ENCODE data around the gene SLC6A12.
"Not testable (repeated sequence)": the region's sequence is repeated elsewhere in the genome, so short reads cannot be mapped to it uniquely, and the experiment has no call there.

SLC6A12 gene

GRCh38 chr12:243381-243780, 29.4 kb upstream of the SLC6A12 start:
- Histone ChIP-seq H3K9ac (ENCODE audit: low read length) (no peak overlapping the region), H3K27me3 (ENCODE audit: control insufficient read depth, insufficient read depth, low read length) (no peaks in the 10 kb centered on the region), H3K4me1 (ENCODE audit: control insufficient read depth, insufficient read depth, low read length) (no peaks in the 10 kb centered on the region), H3K27ac (ENCODE audit: low read depth, low read length) (no peak overlapping the region), H3K36me3 (ENCODE audit: control insufficient read depth, insufficient read depth, low read length) (no peaks in the 10 kb centered on the region), H3K4me3 (ENCODE audit: low read length) (no peak overlapping the region)

GRCh38 chr12:242496-242895, 28.5 kb upstream of the SLC6A12 start:
- H3K36me3 ChIP-seq (ENCODE audit: control insufficient read depth, insufficient read depth, low read length): no peaks in the 10 kb centered on the region
- no peak overlapping the region for H3K4me3 ChIP-seq (ENCODE audit: low read length)
- no peaks in the 10 kb centered on the region for H3K4me1 ChIP-seq (ENCODE audit: control insufficient read depth, insufficient read depth, low read length)
- no peak overlapping the region for H3K9ac ChIP-seq (ENCODE audit: low read length)
- no peaks in the 10 kb centered on the region for H3K27me3 ChIP-seq (ENCODE audit: control insufficient read depth, insufficient read depth, low read length)
- H3K27ac ChIP-seq (ENCODE audit: low read depth, low read length): no peak overlapping the region

- no peaks in the 10 kb centered on the region for H3K36me3 ChIP-seq (ENCODE audit: control insufficient read depth, insufficient read depth, low read length)
- H3K27ac ChIP-seq (ENCODE audit: low read depth, low read length): no peak overlapping the region
- no peak overlapping the region for H3K9ac ChIP-seq (ENCODE audit: low read length)
- H3K27me3 ChIP-seq (ENCODE audit: control insufficient read depth, insufficient read depth, low read length): no peaks in the 10 kb centered on the region
- no peaks in the 10 kb centered on the region for H3K4me1 ChIP-seq (ENCODE audit: control insufficient read depth, insufficient read depth, low read length)
- no peak overlapping the region for H3K4me3 ChIP-seq (ENCODE audit: low read length)
Observed at GRCh38 chr12:241266-241665, 27.3 kb upstream of the SLC6A12 start.

GRCh38 chr12:240566-240965, 26.6 kb upstream of the SLC6A12 start:
- no peaks in the 10 kb centered on the region for H3K4me1 ChIP-seq (ENCODE audit: control insufficient read depth, insufficient read depth, low read length)
- no peaks in the 10 kb centered on the region for H3K27me3 ChIP-seq (ENCODE audit: control insufficient read depth, insufficient read depth, low read length)
- H3K36me3 ChIP-seq (ENCODE audit: control insufficient read depth, insufficient read depth, low read length): no peaks in the 10 kb centered on the region
- H3K9ac ChIP-seq (ENCODE audit: low read length): no peak overlapping the region
- no peak overlapping the region for H3K27ac ChIP-seq (ENCODE audit: low read depth, low read length)
- H3K4me3 ChIP-seq (ENCODE audit: low read length): no peak overlapping the region

- no peak overlapping the region for H3K27ac ChIP-seq (ENCODE audit: low read depth, low read length)
- no peak overlapping the region for H3K4me3 ChIP-seq (ENCODE audit: low read length)
- H3K36me3 ChIP-seq (ENCODE audit: control insufficient read depth, insufficient read depth, low read length): no peaks in the 10 kb centered on the region
- no peak overlapping the region for H3K9ac ChIP-seq (ENCODE audit: low read length)
- H3K27me3 ChIP-seq (ENCODE audit: control insufficient read depth, insufficient read depth, low read length): no peaks in the 10 kb centered on the region
- H3K4me1 ChIP-seq (ENCODE audit: control insufficient read depth, insufficient read depth, low read length): no peaks in the 10 kb centered on the region
Observed at GRCh38 chr12:238736-239398, 24.9 kb upstream of the SLC6A12 start.

- no peaks in the 10 kb centered on the region for H3K36me3 ChIP-seq (ENCODE audit: control insufficient read depth, insufficient read depth, low read length)
- no peak overlapping the region for H3K9ac ChIP-seq (ENCODE audit: low read length)
- no peak overlapping the region for H3K4me3 ChIP-seq (ENCODE audit: low read length)
- H3K4me1 ChIP-seq (ENCODE audit: control insufficient read depth, insufficient read depth, low read length): no peaks in the 10 kb centered on the region
- no peaks in the 10 kb centered on the region for H3K27me3 ChIP-seq (ENCODE audit: control insufficient read depth, insufficient read depth, low read length)
- no peak overlapping the region for H3K27ac ChIP-seq (ENCODE audit: low read depth, low read length)
Observed at GRCh38 chr12:238116-238515, 24.2 kb upstream of the SLC6A12 start.

- Histone ChIP-seq H3K27me3 (ENCODE audit: control insufficient read depth, insufficient read depth, low read length) (no peaks in the 10 kb centered on the region), H3K4me3 (ENCODE audit: low read length) (no peak overlapping the region), H3K27ac (ENCODE audit: low read depth, low read length) (no peak overlapping the region), H3K4me1 (ENCODE audit: control insufficient read depth, insufficient read depth, low read length) (no peaks in the 10 kb centered on the region), H3K9ac (ENCODE audit: low read length) (no peak overlapping the region), H3K36me3 (ENCODE audit: control insufficient read depth, insufficient read depth, low read length) (no peaks in the 10 kb centered on the region)
Observed at GRCh38 chr12:237026-237815, 23.3 kb upstream of the SLC6A12 start.

GRCh38 chr12:236445-236844, 22.5 kb upstream of the SLC6A12 start:
- no peaks in the 10 kb centered on the region for H3K4me1 ChIP-seq (ENCODE audit: control insufficient read depth, insufficient read depth, low read length)
- H3K27me3 ChIP-seq (ENCODE audit: control insufficient read depth, insufficient read depth, low read length): no peaks in the 10 kb centered on the region
- no peak overlapping the region for H3K9ac ChIP-seq (ENCODE audit: low read length)
- no peak overlapping the region for H3K27ac ChIP-seq (ENCODE audit: low read depth, low read length)
- H3K4me3 ChIP-seq (ENCODE audit: low read length): no peak overlapping the region
- no peaks in the 10 kb centered on the region for H3K36me3 ChIP-seq (ENCODE audit: control insufficient read depth, insufficient read depth, low read length)

GRCh38 chr12:235967-236366, 22.0 kb upstream of the SLC6A12 start:
- not testable (repeated sequence) for H3K9ac ChIP-seq (ENCODE audit: low read length); H3K4me3 ChIP-seq (ENCODE audit: low read length); H3K27me3 ChIP-seq (ENCODE audit: control insufficient read depth, insufficient read depth, low read length); H3K27ac ChIP-seq (ENCODE audit: low read depth, low read length); H3K4me1 ChIP-seq (ENCODE audit: control insufficient read depth, insufficient read depth, low read length); H3K36me3 ChIP-seq (ENCODE audit: control insufficient read depth, insufficient read depth, low read length)

- Histone ChIP-seq H3K27ac (ENCODE audit: low read depth, low read length) (no peak overlapping the region), H3K27me3 (ENCODE audit: control insufficient read depth, insufficient read depth, low read length) (no peaks in the 10 kb centered on the region), H3K4me3 (ENCODE audit: low read length) (no peak overlapping the region), H3K9ac (ENCODE audit: low read length) (no peak overlapping the region), H3K36me3 (ENCODE audit: control insufficient read depth, insufficient read depth, low read length) (no peaks in the 10 kb centered on the region), H3K4me1 (ENCODE audit: control insufficient read depth, insufficient read depth, low read length) (no peaks in the 10 kb centered on the region)
Observed at GRCh38 chr12:234891-235415, 21.0 kb upstream of the SLC6A12 start.

- H3K4me1 ChIP-seq (ENCODE audit: control insufficient read depth, insufficient read depth, low read length): no peaks in the 10 kb centered on the region
- no peaks in the 10 kb centered on the region for H3K36me3 ChIP-seq (ENCODE audit: control insufficient read depth, insufficient read depth, low read length)
- H3K27me3 ChIP-seq (ENCODE audit: control insufficient read depth, insufficient read depth, low read length): no peaks in the 10 kb centered on the region
- no peak overlapping the region for H3K9ac ChIP-seq (ENCODE audit: low read length)
- H3K27ac ChIP-seq (ENCODE audit: low read depth, low read length): no peak overlapping the region
- H3K4me3 ChIP-seq (ENCODE audit: low read length): no peak overlapping the region
Observed at GRCh38 chr12:234019-234418, 20.1 kb upstream of the SLC6A12 start.

GRCh38 chr12:233615-233968, 19.6 kb upstream of the SLC6A12 start:
- H3K9ac ChIP-seq (ENCODE audit: low read length): no peak overlapping the region
- H3K36me3 ChIP-seq (ENCODE audit: control insufficient read depth, insufficient read depth, low read length): no peaks in the 10 kb centered on the region
- no peaks in the 10 kb centered on the region for H3K27me3 ChIP-seq (ENCODE audit: control insufficient read depth, insufficient read depth, low read length)
- H3K27ac ChIP-seq (ENCODE audit: low read depth, low read length): no peak overlapping the region
- H3K4me1 ChIP-seq (ENCODE audit: control insufficient read depth, insufficient read depth, low read length): no peaks in the 10 kb centered on the region
- no peak overlapping the region for H3K4me3 ChIP-seq (ENCODE audit: low read length)
